Stimulated activated CD4-positive, alpha-beta T cell treated with anti-CD3 and anti-CD28 coated beads, Interleukin-4, amount 100 ng/mL, for 48 hours (primary cell): ENCODE results near the gene PPL.
"Not testable (repeated sequence)": the region's sequence is repeated elsewhere in the genome, so short reads cannot be mapped to it uniquely, and the experiment has no call there.

Source experiments
- DNase-seq, 2 donors: peaks; one replicate each; pipeline ENCODE4 v3.0.0-alpha.2; 2020; ENCODE audit warnings: low read depth in 2 of 2

PPL gene

GRCh38 chr16:4936991-4937781 is at the start of gene PPL:
TSS of gene PPL (minus strand) at chr16:4937148. CDS start at chr16:4937045, 103 bp downstream.
- DNase-seq: no peak

GRCh38 chr16:4984174-4984990 is 47.4 kb upstream of the PPL start:
- DNase-seq: no peak

- no peak for DNase-seq
These were observed 45.3 kb upstream of the PPL start for GRCh38 chr16:4982056-4982867.

GRCh38 chr16:4981473-4981872 is 44.5 kb upstream of the PPL start:
- DNase-seq: no peak

GRCh38 chr16:4980691-4981090 is 43.7 kb upstream of the PPL start:
- DNase-seq: no peak

- no peak for DNase-seq
These were observed 43.0 kb upstream of the PPL start for GRCh38 chr16:4979736-4980660.

- DNase-seq: no peak
These were observed 42.2 kb upstream of the PPL start for GRCh38 chr16:4979164-4979563.

- DNase-seq: no peak
These were observed 39.7 kb upstream of the PPL start for GRCh38 chr16:4976611-4977145.

- DNase-seq: no peak
These were observed 39.1 kb upstream of the PPL start for GRCh38 chr16:4976079-4976478.

GRCh38 chr16:4972938-4973587 is 36.1 kb upstream of the PPL start:
- no peak for DNase-seq

- no peak for DNase-seq
These were observed 33.1 kb upstream of the PPL start for GRCh38 chr16:4970010-4970409.

GRCh38 chr16:4968879-4969483 is 32.0 kb upstream of the PPL start:
- no peak for DNase-seq

GRCh38 chr16:4968278-4968677 is 31.3 kb upstream of the PPL start:
- not testable (repeated sequence) for DNase-seq

GRCh38 chr16:4966736-4967453 is 29.9 kb upstream of the PPL start:
- DNase-seq: no peak

GRCh38 chr16:4963527-4963926 is 26.6 kb upstream of the PPL start:
- not testable (repeated sequence) for DNase-seq

- DNase-seq: no peak
These were observed 25.8 kb upstream of the PPL start for GRCh38 chr16:4962716-4963115.

GRCh38 chr16:4960579-4960978 is 23.6 kb upstream of the PPL start:
- DNase-seq: no peak

GRCh38 chr16:4958510-4959438 is 21.8 kb upstream of the PPL start:
- no peak for DNase-seq
